Right atrium auricular region (tissue), 2 donors: Measurements from ENCODE around the gene ZKSCAN8. TPM values are rescaled to one million over a fixed set of nuclear protein-coding genes. Genes with fewer than 3 reads are reported as not detected.

Source experiments
- DNase-seq: peaks from one replicate; pipeline ENCODE4 v3.0.0-alpha.2; 2019; ENCODE audit warnings: low spot score
- H3K27ac ChIP-seq, 2 donors: fragments of 200-600 bp; sonication (generic); 1 replicate in 1 of 2; 2 replicates in 1 of 2; pipeline ENCODE4 v1.5.1; 2016 to 2019
- H3K27me3 ChIP-seq, 2 donors: fragments of 200-600 bp; sonication (generic); one replicate each; pipeline versions ENCODE4 v1.5.1 to v1.6.0; 2017 to 2019
- H3K36me3 ChIP-seq: fragments of 200-600 bp; sonication (generic); one replicate; pipeline ENCODE4 v1.5.1; 2016
- H3K4me1 ChIP-seq, 2 donors: fragments of 200-600 bp; sonication (generic); one replicate each; pipeline versions ENCODE4 v1.5.1 to v1.6.0; 2017 to 2019
- H3K4me3 ChIP-seq, 2 donors: fragments of 200-600 bp; sonication (generic); 1 replicate in 1 of 2; 2 replicates in 1 of 2; pipeline ENCODE4 v1.5.1; 2017 to 2019; ENCODE audit warnings: mild to moderate bottlenecking in 1 of 2, moderate library complexity in 1 of 2
- H3K9me3 ChIP-seq, 2 donors: fragments of 200-600 bp; sonication (generic); one replicate each; pipeline ENCODE4 v1.5.1; 2019
- CTCF ChIP-seq, 2 donors: fragments of 200-600 bp; sonication (generic); IDR thresholded peaks; one replicate each; pipeline ENCODE4 v1.5.1; 2019; ENCODE audit warnings: antibody characterized with exemption in 2 of 2
- total RNA-seq, 2 donors: library from RNA; depleted of rRNA; stranded (reverse); fragments of >200 nt; gene quantifications; one replicate each; pipeline ENCODE4 v1.1.0, GENCODE V29; 2016

ZKSCAN8 gene
- total RNA-seq, 2 donors from 2014 or later = 10.4 to 13.1 TPM

GRCh38 chr6:28124350-28124970 lies 17.2 kb upstream of the ZKSCAN8 start, which contains the start of gene ZSCAN16:
Gene ZSCAN16, plus strand, starts transcription at chr6:28124609. Its CDS starts 835 bp downstream, at chr6:28125444.
- Histone ChIP-seq H3K27ac (peak within 1 kb of the TSS; percentile 36 to 66), H3K36me3 (peaks cover 14% of the 10 kb centered on the region), H3K4me3 (peak within 1 kb of the TSS; percentile 49 to 66), H3K9me3 (no peaks in the 10 kb centered on the region), H3K4me1 (peaks cover 0 to 25% of the 10 kb centered on the region in 2 donors), H3K27me3 (no peaks in the 10 kb centered on the region)
- DNase-seq = peak; percentile 72
- TF ChIP-seq CTCF (IDR thresholded peaks at IDR 0.05) = peak in 1 of 2 donors; percentile 9

DNA sequence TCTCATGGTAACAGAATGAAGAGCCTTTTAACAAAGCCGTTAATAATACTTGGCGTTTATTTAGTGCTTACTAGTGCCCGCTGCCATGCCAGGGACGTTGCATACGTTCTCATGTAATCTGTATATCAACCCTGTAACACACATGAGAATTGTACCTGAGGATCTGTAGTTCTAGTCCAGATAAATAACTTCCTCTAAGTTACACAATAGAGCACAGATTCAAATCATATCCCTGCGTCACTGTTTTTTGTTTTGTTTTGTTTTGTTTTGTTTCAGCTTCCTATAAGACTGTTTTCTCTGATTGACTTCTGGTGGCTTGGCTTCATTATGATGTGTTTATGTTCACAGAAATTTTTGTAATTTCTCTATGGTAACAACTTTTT lies 16.7 kb upstream of the ZKSCAN8 start:
- H3K36me3 ChIP-seq = peaks cover 10% of the 10 kb centered on the region
- H3K27ac ChIP-seq = peak overlapping the region; percentile 36 to 66
- no peak for DNase-seq
- H3K27me3 ChIP-seq = no peaks in the 10 kb centered on the region
- H3K4me3 ChIP-seq = peak overlapping the region; percentile 49 to 66
- no peaks in the 10 kb centered on the region for H3K9me3 ChIP-seq
- no peak for TF ChIP-seq CTCF (IDR thresholded peaks at IDR 0.05)
- peaks cover 0 to 25% of the 10 kb centered on the region in 2 donors for H3K4me1 ChIP-seq

- Histone ChIP-seq H3K36me3 (peaks cover 6% of the 10 kb centered on the region), H3K4me3 (no peak overlapping the region), H3K27ac (no peak overlapping the region), H3K9me3 (no peaks in the 10 kb centered on the region), H3K27me3 (no peaks in the 10 kb centered on the region), H3K4me1 (peaks cover 0 to 25% of the 10 kb centered on the region in 2 donors)
- no peak for DNase-seq
- no peak for TF ChIP-seq CTCF (IDR thresholded peaks at IDR 0.05)
Observed at GRCh38 chr6:28125401-28125800, 16.3 kb upstream of the ZKSCAN8 start.

DNA sequence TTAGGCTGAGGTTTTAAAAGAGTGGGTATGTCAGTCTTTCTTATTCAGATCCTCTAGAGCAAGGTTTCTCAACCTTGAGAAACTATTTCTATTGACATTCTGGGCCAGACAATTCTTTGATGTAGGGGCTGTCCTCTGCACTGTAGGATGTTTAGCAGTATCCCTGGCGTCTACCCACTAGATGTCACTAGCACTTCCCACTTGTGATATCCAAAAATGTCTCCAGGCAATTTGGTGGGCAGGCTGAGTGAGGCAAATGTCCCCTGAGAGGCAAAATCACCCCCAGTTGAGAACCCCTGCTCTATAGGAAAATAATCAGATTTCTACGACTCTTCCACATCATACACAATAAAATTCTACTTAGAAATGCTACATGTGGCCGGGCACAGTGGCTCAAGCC lies 7.7 kb upstream of the ZKSCAN8 start:
- no peak for DNase-seq
- Histone ChIP-seq H3K9me3 (no peaks in the 10 kb centered on the region), H3K27me3 (no peaks in the 10 kb centered on the region), H3K4me1 (peaks cover 0 to 27% of the 10 kb centered on the region in 2 donors), H3K36me3 (no peaks in the 10 kb centered on the region), H3K4me3 (no peak overlapping the region), H3K27ac (no peak overlapping the region)
- TF ChIP-seq CTCF (IDR thresholded peaks at IDR 0.05) = peak in 1 of 2 donors; percentile 57

GRCh38 chr6:28134716-28135115 lies 7.0 kb upstream of the ZKSCAN8 start:
- Histone ChIP-seq H3K9me3 (no peaks in the 10 kb centered on the region), H3K36me3 (no peaks in the 10 kb centered on the region), H3K4me1 (peaks cover 0 to 27% of the 10 kb centered on the region in 2 donors), H3K4me3 (no peak overlapping the region), H3K27ac (no peak overlapping the region), H3K27me3 (no peaks in the 10 kb centered on the region)
- no peak for DNase-seq
- no peak for TF ChIP-seq CTCF (IDR thresholded peaks at IDR 0.05)

- H3K27me3 ChIP-seq = no peaks in the 10 kb centered on the region
- H3K9me3 ChIP-seq = no peaks in the 10 kb centered on the region
- DNase-seq = no peak
- H3K36me3 ChIP-seq = no peaks in the 10 kb centered on the region
- no peak for TF ChIP-seq CTCF (IDR thresholded peaks at IDR 0.05)
- H3K4me1 ChIP-seq = peaks cover 0 to 27% of the 10 kb centered on the region in 2 donors
- peak overlapping the region; percentile 95 to 97 for H3K27ac ChIP-seq
- H3K4me3 ChIP-seq = no peak overlapping the region
Observed at GRCh38 chr6:28135393-28135792, 6.3 kb upstream of the ZKSCAN8 start.
